A673 (cell line): ENCODE results near the gene TRDMT1. TPM values are rescaled to one million over a fixed set of nuclear protein-coding genes. Genes with fewer than 3 reads are reported as not detected.
A peak's percentile ranks its signal among the peaks of the same experiment; 100 is the strongest.

Source experiments
- BruUV-seq: library from RNA; stranded (reverse); fragments of 400-500 nt; replicated peaks from 2 replicates; lab custom pipeline; 2021; lab: Mats Ljungman, UMichigan
- CTCF ChIA-PET: fragments of 300-600 bp; sonication (Branson Sonifier 250); formaldehyde crosslinking; loops from one replicate; lab custom pipeline; 2022; ENCODE audit warnings: antibody characterized with exemption; lab: Charles Lee
- POLR2A ChIA-PET: fragments of 300-600 bp; sonication (Branson Sonifier 250); formaldehyde crosslinking; loops from one replicate; lab custom pipeline; 2022; ENCODE audit warnings: antibody characterized with exemption; ENCODE audit not compliant: low non-redundant PET; lab: Charles Lee
- DNase-seq: peaks from one replicate; pipeline ENCODE4 v3.0.0-alpha.2; 2015; ENCODE audit warnings: low spot score
- H3K27ac ChIP-seq: fragments of 200-600 bp; sonication (generic); 2 replicates; pipeline ENCODE4 v1.5.1; 2016; ENCODE audit warnings: mixed run types, low read depth, mild to moderate bottlenecking, mixed read lengths, antibody characterized with exemption, low read length; ENCODE audit not compliant: poor library complexity, severe bottlenecking
- H3K27me3 ChIP-seq: fragments of 200-600 bp; sonication (generic); replicated peaks from 2 replicates; pipeline ENCODE4 v1.6.1; 2017; ENCODE audit warnings: mixed run types, low read depth, mild to moderate bottlenecking, mixed read lengths, antibody characterized with exemption, low read length; ENCODE audit not compliant: insufficient read depth, poor library complexity
- H3K36me3 ChIP-seq: fragments of 200-600 bp; sonication (generic); 2 replicates; pipeline ENCODE4 v1.6.1; 2016; ENCODE audit warnings: mixed run types, mild to moderate bottlenecking, mixed read lengths, antibody characterized with exemption, low read length; ENCODE audit not compliant: insufficient read depth, poor library complexity, severe bottlenecking
- H3K4me1 ChIP-seq: fragments of 200-600 bp; sonication (generic); 2 replicates; pipeline ENCODE4 v1.6.1; 2017; ENCODE audit warnings: mixed run types, mild to moderate bottlenecking, mixed read lengths, antibody characterized with exemption, low read length; ENCODE audit not compliant: insufficient read depth, poor library complexity, severe bottlenecking
- H3K4me3 ChIP-seq: fragments of 200-600 bp; sonication (generic); 2 replicates; pipeline ENCODE4 v1.5.1; 2016; ENCODE audit warnings: low read depth, mixed run types, mild to moderate bottlenecking, mixed read lengths, low read length; ENCODE audit not compliant: poor library complexity, severe bottlenecking
- H3K9me3 ChIP-seq: fragments of 200-600 bp; sonication (generic); 2 replicates; pipeline ENCODE4 v1.6.1; 2016; ENCODE audit warnings: mixed run types, low read depth, mild to moderate bottlenecking, mixed read lengths, antibody characterized with exemption, low read length; ENCODE audit not compliant: poor library complexity, severe bottlenecking
- CTCF ChIP-seq: fragments of 300-800, 200-600 bp; sonication (generic); conservative IDR thresholded peaks from 2 replicates; pipeline ENCODE4 v1.5.1; 2017; ENCODE audit warnings: low read depth, mild to moderate bottlenecking, antibody characterized with exemption, low read length, moderate library complexity, mixed read lengths
- EZH2 ChIP-seq: fragments of 200-600 bp; sonication (generic); IDR thresholded peaks from 2 replicates; pipeline ENCODE4 v1.6.1; 2017; ENCODE audit warnings: borderline replicate concordance, low read depth, mild to moderate bottlenecking, mixed read lengths, antibody characterized with exemption, low read length; ENCODE audit not compliant: poor library complexity, severe bottlenecking
- intact Hi-C: fragments of 100-400 bp; cut with micrococcal nuclease; formaldehyde crosslinking; loops from one replicate; pipeline ENCODE4 v1.10.0; 2022; ENCODE audit not compliant: unreplicated experiment
- total RNA-seq: library from RNA; stranded (reverse); gene quantifications from 2 replicates; pipeline ENCODE4 v1.2.3, GENCODE V29; 2021

The TRDMT1 gene
- total RNA-seq, 1 experiment from 2014 or later, result 14.0 TPM

- Histone ChIP-seq H3K27me3 (no peaks in the 10 kb centered on the region), H3K4me1 (peaks cover 35% of the 10 kb centered on the region), H3K36me3 (peaks cover 21% of the 10 kb centered on the region), H3K9me3 (no peaks in the 10 kb centered on the region), H3K27ac (peak overlapping the region; percentile 96), H3K4me3 (peak overlapping the region; percentile 96)
- POLR2A ChIA-PET, result interaction anchor here (0.7 kb wide), 1 partner anchor 14 kb away, joined by 5 read pairs; no protein-coding TSS in a partner anchor
- peak; percentile 80 for DNase-seq
- CTCF ChIA-PET, result no interaction called here
- no peak for TF ChIP-seq EZH2
- TF ChIP-seq CTCF, result peak; percentile 51
- intact Hi-C loops, result loop anchor here (2.0 to 5.0 kb wide), 3 partner anchors 27 to 275 kb away; partner anchors contain the start of gene TRDMT1
- BruUV-seq, result TSS peak; percentile 59
Measured at GRCh38 chr10:17227367-17228090, 26.1 kb upstream of the TRDMT1 start.

GRCh38 chr10:17226891-17227303, 25.4 kb upstream of the TRDMT1 start:
- ChIA-PET CTCF (no interaction called here), POLR2A (no interaction called here)
- intact Hi-C loops, result loop anchor here (5.0 kb wide), 2 partner anchors 160 to 275 kb away; no protein-coding TSS in a partner anchor
- DNase-seq, result no peak
- H3K4me1 ChIP-seq, result peaks cover 35% of the 10 kb centered on the region
- peak overlapping the region; percentile 96 for H3K4me3 ChIP-seq
- H3K27me3 ChIP-seq, result no peaks in the 10 kb centered on the region
- H3K36me3 ChIP-seq, result peaks cover 15% of the 10 kb centered on the region
- no peaks in the 10 kb centered on the region for H3K9me3 ChIP-seq
- TF ChIP-seq CTCF, result no peak
- TF ChIP-seq EZH2, result no peak
- no TSS peak for BruUV-seq
- H3K27ac ChIP-seq, result peak overlapping the region; percentile 96

- TF ChIP-seq CTCF (no peak), EZH2 (no peak)
- DNase-seq, result no peak
- H3K9me3 ChIP-seq, result no peaks in the 10 kb centered on the region
- no peak overlapping the region for H3K27ac ChIP-seq
- peaks cover 4% of the 10 kb centered on the region for H3K36me3 ChIP-seq
- CTCF ChIA-PET, result no interaction called here
- intact Hi-C loops, result loop anchor here (5.0 kb wide), 2 partner anchors 159 to 274 kb away; no protein-coding TSS in a partner anchor
- no TSS peak for BruUV-seq
- peaks cover 29% of the 10 kb centered on the region for H3K4me1 ChIP-seq
- no peaks in the 10 kb centered on the region for H3K27me3 ChIP-seq
- POLR2A ChIA-PET, result no interaction called here
- no peak overlapping the region for H3K4me3 ChIP-seq
Measured at GRCh38 chr10:17225808-17226207, 24.3 kb upstream of the TRDMT1 start.
